ENCODE results near the gene PNISR.

- TF ChIP-seq CTCF (IDR thresholded peaks at IDR 0.05; ENCODE audit: poor library complexity) = no peak
- TF ChIP-seq EZH2 (IDR thresholded peaks at IDR 0.05; ENCODE audit: borderline replicate concordance) = no peak
Measured at GRCh38 chr6:99416892-99417767, 8.0 kb downstream of the PNISR start.

All from hepatocyte (in vitro differentiated cells).